ENCODE measurements around the gene ZFYVE9.

The ZFYVE9 gene

DNA sequence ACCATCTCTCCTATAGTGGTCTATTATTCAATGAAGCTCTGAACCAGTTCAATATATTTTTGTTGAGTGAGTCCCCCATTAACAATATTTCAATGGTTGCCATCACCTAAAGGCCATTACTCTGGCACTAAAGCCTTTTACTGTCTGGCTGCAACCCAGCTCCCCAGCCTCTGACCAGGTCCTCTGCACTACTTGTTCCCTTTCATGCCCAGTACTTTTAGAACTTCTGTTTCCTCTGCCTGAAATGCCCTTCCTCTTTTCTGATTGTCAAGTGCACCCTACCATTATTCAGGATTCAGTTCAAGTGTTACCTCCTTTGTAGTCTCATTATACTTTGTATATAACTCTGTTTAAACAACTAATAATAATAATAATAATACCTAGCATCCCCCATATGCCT, 30.4 kb upstream of the ZFYVE9 start:
- H3K36me3 ChIP-seq, result no peaks in the 10 kb centered on the region
- no peaks in the 10 kb centered on the region for H3K9me3 ChIP-seq (ENCODE audit: severe bottlenecking)
- H3K4me3 ChIP-seq (ENCODE audit: low read depth, low read length), result no peak overlapping the region
- H3K27me3 ChIP-seq (ENCODE audit: insufficient read depth, low read depth, severe bottlenecking), result no peaks in the 10 kb centered on the region
- TF ChIP-seq, protein P1, sequence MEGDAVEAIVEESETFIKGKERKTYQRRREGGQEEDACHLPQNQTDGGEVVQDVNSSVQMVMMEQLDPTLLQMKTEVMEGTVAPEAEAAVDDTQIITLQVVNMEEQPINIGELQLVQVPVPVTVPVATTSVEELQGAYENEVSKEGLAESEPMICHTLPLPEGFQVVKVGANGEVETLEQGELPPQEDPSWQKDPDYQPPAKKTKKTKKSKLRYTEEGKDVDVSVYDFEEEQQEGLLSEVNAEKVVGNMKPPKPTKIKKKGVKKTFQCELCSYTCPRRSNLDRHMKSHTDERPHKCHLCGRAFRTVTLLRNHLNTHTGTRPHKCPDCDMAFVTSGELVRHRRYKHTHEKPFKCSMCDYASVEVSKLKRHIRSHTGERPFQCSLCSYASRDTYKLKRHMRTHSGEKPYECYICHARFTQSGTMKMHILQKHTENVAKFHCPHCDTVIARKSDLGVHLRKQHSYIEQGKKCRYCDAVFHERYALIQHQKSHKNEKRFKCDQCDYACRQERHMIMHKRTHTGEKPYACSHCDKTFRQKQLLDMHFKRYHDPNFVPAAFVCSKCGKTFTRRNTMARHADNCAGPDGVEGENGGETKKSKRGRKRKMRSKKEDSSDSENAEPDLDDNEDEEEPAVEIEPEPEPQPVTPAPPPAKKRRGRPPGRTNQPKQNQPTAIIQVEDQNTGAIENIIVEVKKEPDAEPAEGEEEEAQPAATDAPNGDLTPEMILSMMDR (IDR thresholded peaks at IDR 0.05; ENCODE audit: low read depth, low read length), result no peak
- no peak overlapping the region for H3K27ac ChIP-seq
- DNase-seq, result no peak

DNA sequence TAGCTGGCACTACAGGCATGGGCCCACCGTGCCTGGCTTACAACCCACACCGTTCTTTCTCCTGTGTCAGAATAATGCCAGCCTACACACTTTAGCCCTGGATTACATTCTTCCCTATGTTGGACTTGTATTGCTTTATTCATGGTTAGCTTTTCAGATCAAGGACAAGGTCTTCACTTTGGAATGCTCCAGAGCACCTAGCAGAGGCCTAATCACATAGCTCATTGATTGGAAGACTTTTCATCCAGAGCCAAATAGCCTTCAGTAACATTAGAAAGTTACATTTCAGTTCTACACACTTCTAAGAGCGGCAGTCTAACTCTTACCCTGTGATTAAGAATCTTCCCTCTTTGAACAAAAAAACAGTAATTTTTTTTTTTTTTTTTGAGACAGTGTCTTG, 29.4 kb upstream of the ZFYVE9 start:
- no peak for DNase-seq
- H3K4me3 ChIP-seq (ENCODE audit: low read depth, low read length), result no peak overlapping the region
- H3K27me3 ChIP-seq (ENCODE audit: insufficient read depth, low read depth, severe bottlenecking), result no peaks in the 10 kb centered on the region
- H3K36me3 ChIP-seq, result no peaks in the 10 kb centered on the region
- no peaks in the 10 kb centered on the region for H3K9me3 ChIP-seq (ENCODE audit: severe bottlenecking)
- TF ChIP-seq, protein P1 (IDR thresholded peaks at IDR 0.05; ENCODE audit: low read depth, low read length), result no peak
- no peak overlapping the region for H3K27ac ChIP-seq

DNA sequence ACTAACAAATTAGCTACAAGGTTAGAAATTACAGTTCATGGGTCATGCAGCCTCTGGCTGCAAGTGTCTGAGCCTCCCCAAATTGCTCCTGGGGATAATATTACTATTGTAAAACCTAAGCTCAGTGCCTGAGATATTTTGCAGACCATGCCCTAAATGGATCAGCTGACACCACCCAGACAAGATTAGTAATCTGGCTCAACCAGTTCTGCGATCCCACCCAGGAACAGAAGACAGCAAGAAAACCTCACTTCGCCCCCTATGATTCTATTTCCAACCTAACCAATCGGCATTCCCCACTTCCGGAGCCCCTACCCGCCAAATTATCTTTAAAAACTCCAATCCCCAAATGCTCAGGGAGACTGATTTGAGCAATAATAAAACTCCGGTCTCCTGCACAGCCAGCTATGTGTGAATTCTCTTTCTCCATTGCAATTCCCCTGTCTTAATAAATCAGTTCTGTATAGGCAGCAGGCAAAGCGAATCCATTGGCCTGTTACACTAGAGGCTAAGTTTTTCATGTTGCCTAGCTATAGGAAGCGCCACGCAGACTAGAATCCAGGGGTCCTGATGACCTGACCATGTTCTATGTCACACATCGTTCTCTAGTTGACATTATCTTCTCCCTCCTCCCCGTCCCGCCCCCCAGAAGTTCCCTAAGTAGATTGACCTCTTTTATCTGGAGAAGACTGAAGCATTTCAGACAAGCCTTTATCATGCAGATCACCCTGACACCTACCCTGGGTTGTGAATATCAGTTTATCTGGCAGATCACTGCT, 22.4 kb upstream of the ZFYVE9 start:
- DNase-seq, result no peak
- Histone ChIP-seq H3K4me3 (ENCODE audit: low read depth, low read length) (no peak overlapping the region), H3K9me3 (ENCODE audit: severe bottlenecking) (no peaks in the 10 kb centered on the region), H3K27me3 (ENCODE audit: insufficient read depth, low read depth, severe bottlenecking) (no peaks in the 10 kb centered on the region), H3K27ac (no peak overlapping the region), H3K36me3 (no peaks in the 10 kb centered on the region)
- TF ChIP-seq, protein P1 (IDR thresholded peaks at IDR 0.05; ENCODE audit: low read depth, low read length), result no peak

DNA sequence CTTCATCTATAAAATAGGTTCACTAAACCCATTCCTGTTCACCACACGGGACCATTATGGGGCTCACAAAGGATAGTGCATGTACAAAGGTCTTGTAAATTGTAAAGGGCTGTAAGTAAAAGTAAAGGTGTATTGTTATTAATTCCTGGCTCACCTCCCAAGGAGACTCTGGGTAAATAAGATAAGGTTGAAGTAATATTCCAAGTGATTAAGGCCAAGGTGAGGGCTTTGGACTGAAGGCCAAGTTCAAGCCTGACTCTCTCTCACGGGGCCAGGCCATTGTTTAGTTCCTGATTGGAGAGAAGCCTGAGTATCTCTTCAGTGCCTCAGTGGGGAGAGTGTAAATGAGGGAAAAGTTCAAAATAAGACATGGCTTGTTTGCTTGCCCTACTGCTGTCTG, 19.5 kb upstream of the ZFYVE9 start:
- no peak overlapping the region for H3K4me3 ChIP-seq (ENCODE audit: low read depth, low read length)
- TF ChIP-seq, protein P1 (IDR thresholded peaks at IDR 0.05; ENCODE audit: low read depth, low read length), result no peak
- H3K27me3 ChIP-seq (ENCODE audit: insufficient read depth, low read depth, severe bottlenecking), result no peaks in the 10 kb centered on the region
- H3K9me3 ChIP-seq (ENCODE audit: severe bottlenecking), result no peaks in the 10 kb centered on the region
- H3K36me3 ChIP-seq, result no peaks in the 10 kb centered on the region
- no peak for DNase-seq
- no peak overlapping the region for H3K27ac ChIP-seq

DNA sequence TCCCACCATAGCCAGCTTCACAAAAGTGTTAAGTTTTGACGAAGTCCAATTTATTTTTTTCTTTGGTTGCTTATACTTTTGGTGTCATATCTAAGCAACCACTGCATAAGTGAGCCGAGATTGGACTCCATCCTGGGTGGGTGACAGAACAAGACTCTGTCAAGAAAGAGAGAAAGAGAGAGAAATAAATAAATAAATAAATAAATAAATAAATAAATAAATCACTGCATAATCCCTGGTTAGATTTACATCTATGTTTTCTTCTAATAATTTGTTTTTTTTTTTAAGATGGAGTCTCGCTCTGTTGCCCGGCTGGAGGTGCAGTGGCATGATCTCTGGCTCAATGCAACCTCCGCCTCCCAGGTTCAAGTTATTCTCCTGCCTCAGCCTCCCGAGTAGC, 18.3 kb upstream of the ZFYVE9 start:
- TF ChIP-seq, protein P1 (IDR thresholded peaks at IDR 0.05; ENCODE audit: low read depth, low read length), result no peak
- DNase-seq, result no peak
- no peaks in the 10 kb centered on the region for H3K36me3 ChIP-seq

More for the DNA sequence above, 18.3 kb upstream of the ZFYVE9 start:
- H3K27ac ChIP-seq, result no peak overlapping the region
- no peak overlapping the region for H3K4me3 ChIP-seq (ENCODE audit: low read depth, low read length)
- H3K27me3 ChIP-seq (ENCODE audit: insufficient read depth, low read depth, severe bottlenecking), result no peaks in the 10 kb centered on the region
- H3K9me3 ChIP-seq (ENCODE audit: severe bottlenecking), result no peaks in the 10 kb centered on the region
